ENCODE results near the gene PACSIN2. TPM values are rescaled to one million over a fixed set of nuclear protein-coding genes. Genes with fewer than 3 reads are reported as not detected.
A peak's percentile ranks its signal among the peaks of the same experiment; 100 is the strongest.

The PACSIN2 gene
- total and polyA plus RNA-seq, 8 donors: 24.9 to 154 (median 71.6) TPM

DNA sequence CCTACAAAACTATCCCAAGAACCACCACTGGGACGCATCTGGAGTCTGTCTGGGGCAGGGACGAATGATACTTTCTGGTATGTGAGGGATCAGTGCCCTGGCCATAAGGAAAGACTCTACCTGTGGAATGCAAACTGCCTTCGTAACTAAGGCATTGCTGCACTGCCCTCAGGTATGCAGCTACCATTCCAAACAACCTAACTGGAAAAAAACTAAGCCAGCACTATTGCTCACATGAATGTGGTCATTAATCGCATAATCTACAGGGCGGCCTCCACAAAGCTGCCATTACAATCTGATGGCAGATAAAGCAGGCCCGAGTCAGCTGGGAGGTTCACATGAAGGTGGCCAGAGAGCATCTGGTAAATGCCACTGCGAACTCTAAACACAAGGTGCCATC is 3.9 kb downstream of the PACSIN2 start:
- Histone ChIP-seq H3K4me3 (no peak overlapping the region), H3K36me3 (no peaks in the 10 kb centered on the region), H3K27ac (peak overlapping the region; percentile 41 to 64 (median 45)), H3K4me1 (peaks cover 41 to 83% (median 68%) of the 10 kb centered on the region in 4 donors), H3K9me3 (no peaks in the 10 kb centered on the region), H3K27me3 (no peaks in the 10 kb centered on the region)
- DNase-seq: peak; percentile 46 to 57
- TF ChIP-seq POLR2AphosphoS5 (IDR thresholded peaks at IDR 0.05): peak in 2 of 3 donors; percentile 26 to 42
- TF ChIP-seq POLR2A (IDR thresholded peaks at IDR 0.05): no peak
- WGBS, 5 donors: 40 to 65% (median 51%) methylated on average over 7 of the region's 7 CpGs
- intact Hi-C loops (cut with DNase I; ENCODE audit: low total_unique reads): no loop called here

- H3K27ac ChIP-seq: peak overlapping the region in 1 of 5 donors; percentile 62
- H3K27me3 ChIP-seq: no peaks in the 10 kb centered on the region
- no peak for DNase-seq
- intact Hi-C loops (cut with DNase I; ENCODE audit: low total_unique reads): no loop called here
- WGBS, 5 donors: 57 to 82% (median 70%) methylated on average over 4 of the region's 4 CpGs
- no peaks in the 10 kb centered on the region for H3K9me3 ChIP-seq
- TF ChIP-seq EP300 (IDR thresholded peaks at IDR 0.05) (no peak), POLR2A (IDR thresholded peaks at IDR 0.05) (no peak), POLR2AphosphoS5 (IDR thresholded peaks at IDR 0.05) (no peak)
- TF ChIP-seq, protein P1, sequence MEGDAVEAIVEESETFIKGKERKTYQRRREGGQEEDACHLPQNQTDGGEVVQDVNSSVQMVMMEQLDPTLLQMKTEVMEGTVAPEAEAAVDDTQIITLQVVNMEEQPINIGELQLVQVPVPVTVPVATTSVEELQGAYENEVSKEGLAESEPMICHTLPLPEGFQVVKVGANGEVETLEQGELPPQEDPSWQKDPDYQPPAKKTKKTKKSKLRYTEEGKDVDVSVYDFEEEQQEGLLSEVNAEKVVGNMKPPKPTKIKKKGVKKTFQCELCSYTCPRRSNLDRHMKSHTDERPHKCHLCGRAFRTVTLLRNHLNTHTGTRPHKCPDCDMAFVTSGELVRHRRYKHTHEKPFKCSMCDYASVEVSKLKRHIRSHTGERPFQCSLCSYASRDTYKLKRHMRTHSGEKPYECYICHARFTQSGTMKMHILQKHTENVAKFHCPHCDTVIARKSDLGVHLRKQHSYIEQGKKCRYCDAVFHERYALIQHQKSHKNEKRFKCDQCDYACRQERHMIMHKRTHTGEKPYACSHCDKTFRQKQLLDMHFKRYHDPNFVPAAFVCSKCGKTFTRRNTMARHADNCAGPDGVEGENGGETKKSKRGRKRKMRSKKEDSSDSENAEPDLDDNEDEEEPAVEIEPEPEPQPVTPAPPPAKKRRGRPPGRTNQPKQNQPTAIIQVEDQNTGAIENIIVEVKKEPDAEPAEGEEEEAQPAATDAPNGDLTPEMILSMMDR (IDR thresholded peaks at IDR 0.05): no peak
- no peaks in the 10 kb centered on the region for H3K36me3 ChIP-seq
- H3K4me1 ChIP-seq: peaks cover 40 to 90% (median 74%) of the 10 kb centered on the region in 4 donors
- no peak overlapping the region for H3K4me3 ChIP-seq
Measured at GRCh38 chr22:43009444-43009843, 5.5 kb downstream of the PACSIN2 start.

DNA sequence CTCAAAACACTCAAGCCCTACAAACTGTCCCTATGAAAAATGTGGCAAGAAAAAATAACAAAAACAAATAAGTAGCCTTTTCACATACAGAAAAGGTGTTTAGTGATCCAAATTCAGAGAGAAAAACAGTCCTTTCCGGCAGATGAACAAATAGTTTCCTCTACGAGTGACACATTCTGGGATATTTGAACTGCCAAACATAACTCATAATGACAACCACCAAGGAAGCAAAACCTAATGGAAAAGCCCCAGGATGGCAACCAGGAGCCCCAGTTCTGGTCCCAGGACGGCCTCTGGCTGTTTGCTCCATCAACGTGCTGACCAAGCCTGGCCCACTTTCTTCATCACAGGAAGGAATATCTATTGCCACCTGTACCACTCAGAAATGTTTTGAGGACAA is 6.0 kb downstream of the PACSIN2 start:
- Histone ChIP-seq H3K9me3 (no peaks in the 10 kb centered on the region), H3K27me3 (no peaks in the 10 kb centered on the region), H3K27ac (peak overlapping the region in 3 of 5 donors; percentile 34 to 64 (median 62)), H3K4me3 (no peak overlapping the region), H3K4me1 (peaks cover 45 to 93% (median 77%) of the 10 kb centered on the region in 4 donors), H3K36me3 (no peaks in the 10 kb centered on the region)
- intact Hi-C loops (cut with DNase I; ENCODE audit: low total_unique reads): no loop called here
- TF ChIP-seq, protein P1 (IDR thresholded peaks at IDR 0.05): no peak
- TF ChIP-seq POLR2A (IDR thresholded peaks at IDR 0.05) (no peak), EP300 (IDR thresholded peaks at IDR 0.05) (no peak), POLR2AphosphoS5 (IDR thresholded peaks at IDR 0.05) (no peak)
- 76 to 90% (median 80%) methylated on average over 4 of the region's 4 CpGs for WGBS, 5 donors
- DNase-seq: no peak

- Histone ChIP-seq H3K36me3 (no peaks in the 10 kb centered on the region), H3K27me3 (no peaks in the 10 kb centered on the region), H3K4me1 (peaks cover 45 to 93% (median 77%) of the 10 kb centered on the region in 4 donors), H3K27ac (peak overlapping the region in 3 of 5 donors; percentile 34 to 64 (median 62)), H3K9me3 (no peaks in the 10 kb centered on the region), H3K4me3 (no peak overlapping the region)
- 78 to 95% (median 93%) methylated on average over 4 of the region's 4 CpGs for WGBS, 5 donors
- no peak for DNase-seq
- intact Hi-C loops (cut with DNase I; ENCODE audit: low total_unique reads): no loop called here
- no peak for TF ChIP-seq POLR2A (IDR thresholded peaks at IDR 0.05)
- no peak for TF ChIP-seq EP300 (IDR thresholded peaks at IDR 0.05)
- TF ChIP-seq POLR2AphosphoS5 (IDR thresholded peaks at IDR 0.05): no peak
- TF ChIP-seq, protein P1 (IDR thresholded peaks at IDR 0.05): no peak
Measured at GRCh38 chr22:43008509-43008908, 6.4 kb downstream of the PACSIN2 start.

GRCh38 chr22:43007519-43008102 is 7.3 kb downstream of the PACSIN2 start:
- Histone ChIP-seq H3K27ac (peak overlapping the region; percentile 7 to 64 (median 47)), H3K36me3 (no peaks in the 10 kb centered on the region), H3K4me3 (no peak overlapping the region), H3K9me3 (no peaks in the 10 kb centered on the region), H3K27me3 (no peaks in the 10 kb centered on the region), H3K4me1 (peaks cover 46 to 93% (median 71%) of the 10 kb centered on the region in 4 donors)
- TF ChIP-seq POLR2AphosphoS5 (IDR thresholded peaks at IDR 0.05) (peak in 2 of 3 donors; percentile 54 to 61), EP300 (IDR thresholded peaks at IDR 0.05) (no peak), POLR2A (IDR thresholded peaks at IDR 0.05) (no peak)
- TF ChIP-seq, protein P1 (IDR thresholded peaks at IDR 0.05): no peak
- 27 to 46% (median 34%) methylated on average over 5 of the region's 5 CpGs for WGBS, 5 donors
- DNase-seq: peak; percentile 72 to 79
- intact Hi-C loops (cut with DNase I; ENCODE audit: low total_unique reads): no loop called here
